ENCODE measurements around the gene YIF1A. TPM values are rescaled to one million over a fixed set of nuclear protein-coding genes. Genes with fewer than 3 reads are reported as not detected.

YIF1A gene
- total and polyA plus RNA-seq, 2 donors (not counting 3 experiments of a cell fraction or from before 2014, with no cell fraction given), result 104 to 271 TPM

- BruUV-seq (replicated peaks), result no TSS peak
- Histone ChIP-seq H3K4me2 (ENCODE audit: insufficient read depth, low read length) (no peak overlapping the region), H3K4me1 (ENCODE audit: control insufficient read depth, extremely low read depth, insufficient read depth, low read length) (peaks cover 7% of the 10 kb centered on the region), H3K79me2 (ENCODE audit: control insufficient read depth, insufficient read depth, low read length) (no peaks in the 10 kb centered on the region), H3K9me3 (replicated peaks; ENCODE audit: control insufficient read depth, insufficient read depth, low read length) (no peaks in the 10 kb centered on the region), H3K27ac (ENCODE audit: insufficient read depth, low read depth, low read length) (no peak overlapping the region), H3K36me3 (ENCODE audit: control insufficient read depth in 2 of 2, extremely low read depth in 1 of 2, insufficient read depth in 2 of 2, low read length in 2 of 2) (no peaks in the 10 kb centered on the region), H3K9me1 (replicated peaks; ENCODE audit: control insufficient read depth, extremely low read depth, insufficient read depth, low read length) (no peaks in the 10 kb centered on the region), H3K27me3 (ENCODE audit: control insufficient read depth in 2 of 2, insufficient read depth in 2 of 2, low read length in 2 of 2) (no peaks in the 10 kb centered on the region), H4K20me1 (replicated peaks; ENCODE audit: control insufficient read depth, extremely low read depth, insufficient read depth, low read length) (no peaks in the 10 kb centered on the region), H3K9ac (replicated peaks; ENCODE audit: extremely low read depth, insufficient read depth, low read length) (no peak overlapping the region), H3K4me3 (replicated peaks in 1 of 3; ENCODE audit: insufficient read depth in 1 of 3, low read depth in 1 of 3, low read length in 3 of 3) (no peak overlapping the region), H2AFZ (ENCODE audit: low read depth, low read length) (no peak overlapping the region)
- dilution Hi-C loops (cut with MboI; ENCODE audit: extremely low pct_ligation_motif_present, low sequenced_read_pairs), result no loop called here
- intact Hi-C loops (cut with micrococcal nuclease), result no loop called here
- no peak for TF ChIP-seq POLR2A (IDR thresholded peaks at IDR 0.05; ENCODE audit: low read depth, low read length)
- no peak for TF ChIP-seq FOS (IDR thresholded peaks at IDR 0.05; ENCODE audit: borderline replicate concordance, insufficient read depth, low read length)
- no peak for TF ChIP-seq GATA2 (IDR thresholded peaks at IDR 0.05; ENCODE audit: insufficient read depth, insufficient read length, low read depth, low read length)
- TF ChIP-seq JUN (IDR thresholded peaks at IDR 0.05; ENCODE audit: borderline replicate concordance, insufficient read depth, insufficient read length, low read depth), result no peak
- TF ChIP-seq MYC (IDR thresholded peaks at IDR 0.05; ENCODE audit: low read depth, low read length), result no peak
- TF ChIP-seq, protein P1, sequence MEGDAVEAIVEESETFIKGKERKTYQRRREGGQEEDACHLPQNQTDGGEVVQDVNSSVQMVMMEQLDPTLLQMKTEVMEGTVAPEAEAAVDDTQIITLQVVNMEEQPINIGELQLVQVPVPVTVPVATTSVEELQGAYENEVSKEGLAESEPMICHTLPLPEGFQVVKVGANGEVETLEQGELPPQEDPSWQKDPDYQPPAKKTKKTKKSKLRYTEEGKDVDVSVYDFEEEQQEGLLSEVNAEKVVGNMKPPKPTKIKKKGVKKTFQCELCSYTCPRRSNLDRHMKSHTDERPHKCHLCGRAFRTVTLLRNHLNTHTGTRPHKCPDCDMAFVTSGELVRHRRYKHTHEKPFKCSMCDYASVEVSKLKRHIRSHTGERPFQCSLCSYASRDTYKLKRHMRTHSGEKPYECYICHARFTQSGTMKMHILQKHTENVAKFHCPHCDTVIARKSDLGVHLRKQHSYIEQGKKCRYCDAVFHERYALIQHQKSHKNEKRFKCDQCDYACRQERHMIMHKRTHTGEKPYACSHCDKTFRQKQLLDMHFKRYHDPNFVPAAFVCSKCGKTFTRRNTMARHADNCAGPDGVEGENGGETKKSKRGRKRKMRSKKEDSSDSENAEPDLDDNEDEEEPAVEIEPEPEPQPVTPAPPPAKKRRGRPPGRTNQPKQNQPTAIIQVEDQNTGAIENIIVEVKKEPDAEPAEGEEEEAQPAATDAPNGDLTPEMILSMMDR (IDR thresholded peaks at IDR 0.05; ENCODE audit: extremely low read depth in 1 of 2, insufficient read depth in 1 of 2, low read depth in 1 of 2, low read length in 2 of 2), result no peak
- TF ChIP-seq, protein P2, sequence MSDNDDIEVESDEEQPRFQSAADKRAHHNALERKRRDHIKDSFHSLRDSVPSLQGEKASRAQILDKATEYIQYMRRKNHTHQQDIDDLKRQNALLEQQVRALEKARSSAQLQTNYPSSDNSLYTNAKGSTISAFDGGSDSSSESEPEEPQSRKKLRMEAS (IDR thresholded peaks at IDR 0.05; ENCODE audit: insufficient read depth, insufficient read length), result no peak
- TF ChIP-seq POLR2AphosphoS5 (IDR thresholded peaks at IDR 0.05; ENCODE audit: insufficient read depth, low read depth, low read length), result no peak
- TF ChIP-seq EZH2 (IDR thresholded peaks at IDR 0.05; ENCODE audit: borderline replicate concordance, low read depth, low read length, severe bottlenecking), result no peak
- ChIA-PET POLR2A (interaction anchor here (1.7 kb wide), 1 partner anchor 12 kb away, joined by 4 read pairs; no protein-coding TSS in a partner anchor), CTCF (interaction anchor here (4.0 kb wide), 1 partner anchor 12 kb away, joined by 56 read pairs; no protein-coding TSS in a partner anchor)
- no peak for DNase-seq (ENCODE audit: low read depth, low spot score)
- no peak for FAIRE-seq
These were observed 35.7 kb upstream of the YIF1A start for GRCh38 chr11:66324664-66325063.
